Stimulated activated naive CD8-positive, alpha-beta T cell treated with anti-CD3 and anti-CD28 coated beads, Interleukin-15, amount 100 ng/mL, for 72 hours (primary cell): Measurements from ENCODE around the gene EXOC6.
A peak's percentile ranks its signal among the peaks of the same experiment; 100 is the strongest.

Source experiments
- ATAC-seq: fragments of 150-1000 bp; cut with Tn5 transposase; 2 replicates; pipeline ENCODE4 v1.10.0; 2021; ENCODE audit warnings: mild to moderate bottlenecking, moderate library complexity
- DNase-seq, 2 donors: peaks; one replicate each; pipeline ENCODE4 v3.0.0; 2021 to 2022
- H3K27ac Mint-ChIP-seq, 2 donors: one replicate each; pipeline ENCODE4 v1.8.0; 2022; ENCODE audit warnings: mild to moderate bottlenecking in 2 of 2, mixed read lengths in 2 of 2, moderate library complexity in 2 of 2
- H3K27me3 Mint-ChIP-seq: one replicate; pipeline ENCODE4 v1.8.0; 2022; ENCODE audit warnings: mixed read lengths
- H3K4me1 Mint-ChIP-seq: one replicate; pipeline ENCODE4 v1.8.0; 2022; ENCODE audit warnings: mild to moderate bottlenecking, mixed read lengths
- H3K4me3 Mint-ChIP-seq, 2 donors: one replicate each; pipeline ENCODE4 v1.8.0; 2022; ENCODE audit warnings: mild to moderate bottlenecking in 2 of 2, mixed read lengths in 2 of 2, moderate library complexity in 1 of 2
- H3K9me3 Mint-ChIP-seq, 2 donors: one replicate each; pipeline ENCODE4 v1.8.0; 2022; ENCODE audit warnings: mixed read lengths in 2 of 2

EXOC6 gene

DNA sequence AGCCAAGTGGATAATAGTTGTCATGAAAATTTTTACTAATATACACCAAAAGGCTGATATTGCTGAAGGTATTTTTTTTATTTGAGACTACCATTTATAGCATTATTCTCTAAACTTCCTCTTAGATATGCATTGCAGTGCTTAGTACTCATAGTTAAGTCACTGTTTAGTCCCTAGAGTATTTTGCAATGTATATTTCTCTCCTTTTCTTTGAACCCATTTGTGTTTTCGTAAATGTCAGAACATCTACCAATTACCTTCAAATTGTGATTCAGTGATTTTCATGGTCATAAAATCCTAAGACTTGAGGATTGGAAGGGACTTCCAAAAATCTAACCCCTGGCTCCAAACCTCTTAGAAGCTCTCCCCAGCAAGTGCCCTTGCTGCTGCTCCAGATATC, 190.8 kb downstream of the EXOC6 start:
- DNase-seq = no peak

DNA sequence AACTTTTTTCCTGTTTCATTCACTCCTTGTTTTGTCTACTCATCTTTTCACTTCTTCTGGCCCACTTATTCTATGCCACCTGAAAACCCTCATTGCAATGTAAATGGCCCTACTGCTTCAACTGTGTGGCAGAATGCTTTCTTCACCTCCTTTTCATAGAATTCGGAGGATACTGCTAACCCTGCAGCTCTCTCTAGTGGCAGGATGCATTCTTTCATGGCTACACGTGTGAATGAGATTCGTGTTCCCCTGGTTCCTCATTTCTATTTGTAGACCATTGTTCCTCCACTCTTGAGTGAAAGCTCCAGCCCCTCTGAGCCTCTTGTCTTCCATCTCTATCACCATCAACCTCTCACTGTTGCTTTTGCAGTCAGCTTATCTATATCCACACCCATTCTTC, 191.4 kb downstream of the EXOC6 start:
- ATAC-seq = no peak

More for the DNA sequence above, 190.8 kb downstream of the EXOC6 start:
- no peak for ATAC-seq
- Mint-ChIP-seq H3K4me3 (no peak overlapping the region), H3K9me3 (no peaks in the 10 kb centered on the region), H3K4me1 (no peaks in the 10 kb centered on the region), H3K27ac (no peak overlapping the region), H3K27me3 (no peaks in the 10 kb centered on the region)

DNA sequence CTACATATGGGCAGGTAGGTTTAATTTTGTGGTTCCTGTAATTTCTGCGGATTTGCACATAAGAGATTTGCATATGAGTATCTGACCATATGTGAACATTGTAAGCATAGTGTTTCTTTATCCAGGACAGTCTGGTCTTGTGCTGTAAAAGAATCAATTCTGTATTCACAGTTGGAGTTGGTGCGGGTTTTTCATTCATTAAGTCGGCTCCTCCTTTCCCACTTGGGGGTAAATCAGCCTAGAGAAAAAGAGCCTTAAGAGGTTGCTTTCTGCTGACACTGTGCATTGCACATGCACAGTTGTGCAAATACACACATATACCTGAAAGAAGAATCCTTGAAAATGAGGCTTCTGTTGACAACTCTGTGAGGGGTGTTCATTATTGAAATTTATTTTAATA, 206.2 kb downstream of the EXOC6 start:
- no peaks in the 10 kb centered on the region for H3K9me3 Mint-ChIP-seq
- H3K4me3 Mint-ChIP-seq = no peak overlapping the region
- ATAC-seq = no peak
- H3K27ac Mint-ChIP-seq = no peak overlapping the region
- no peak for DNase-seq
- H3K4me1 Mint-ChIP-seq = no peaks in the 10 kb centered on the region
- no peaks in the 10 kb centered on the region for H3K27me3 Mint-ChIP-seq

More for the DNA sequence above, 191.4 kb downstream of the EXOC6 start:
- DNase-seq = no peak
- no peaks in the 10 kb centered on the region for H3K9me3 Mint-ChIP-seq
- H3K27me3 Mint-ChIP-seq = no peaks in the 10 kb centered on the region
- no peak overlapping the region for H3K4me3 Mint-ChIP-seq
- H3K27ac Mint-ChIP-seq = peak overlapping the region in 1 of 2 donors; percentile 43
- H3K4me1 Mint-ChIP-seq = no peaks in the 10 kb centered on the region

DNA sequence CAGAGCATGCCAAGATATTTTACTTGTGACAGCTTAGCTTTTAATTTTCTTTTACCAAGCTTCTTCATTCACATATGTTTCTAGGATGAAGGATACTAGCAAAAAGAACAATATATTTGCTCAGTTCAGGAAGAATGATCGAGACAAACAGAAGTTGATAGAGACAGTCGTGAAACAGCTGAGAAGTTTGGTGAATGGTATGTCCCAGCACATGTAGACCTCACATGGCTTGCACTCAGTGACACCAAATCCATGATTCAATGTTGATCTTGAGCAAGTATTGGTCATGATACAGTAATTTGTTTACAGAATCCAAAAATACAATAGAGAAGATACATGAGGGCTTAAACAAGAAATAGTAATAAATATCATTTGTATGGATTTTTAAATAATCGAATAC, 209.8 kb downstream of the EXOC6 start:
- peaks cover 17% of the 10 kb centered on the region for H3K4me1 Mint-ChIP-seq
- no peak for ATAC-seq
- no peaks in the 10 kb centered on the region for H3K9me3 Mint-ChIP-seq
- no peak overlapping the region for H3K4me3 Mint-ChIP-seq
- H3K27ac Mint-ChIP-seq = no peak overlapping the region
- peaks cover 36% of the 10 kb centered on the region for H3K27me3 Mint-ChIP-seq
- no peak for DNase-seq

DNA sequence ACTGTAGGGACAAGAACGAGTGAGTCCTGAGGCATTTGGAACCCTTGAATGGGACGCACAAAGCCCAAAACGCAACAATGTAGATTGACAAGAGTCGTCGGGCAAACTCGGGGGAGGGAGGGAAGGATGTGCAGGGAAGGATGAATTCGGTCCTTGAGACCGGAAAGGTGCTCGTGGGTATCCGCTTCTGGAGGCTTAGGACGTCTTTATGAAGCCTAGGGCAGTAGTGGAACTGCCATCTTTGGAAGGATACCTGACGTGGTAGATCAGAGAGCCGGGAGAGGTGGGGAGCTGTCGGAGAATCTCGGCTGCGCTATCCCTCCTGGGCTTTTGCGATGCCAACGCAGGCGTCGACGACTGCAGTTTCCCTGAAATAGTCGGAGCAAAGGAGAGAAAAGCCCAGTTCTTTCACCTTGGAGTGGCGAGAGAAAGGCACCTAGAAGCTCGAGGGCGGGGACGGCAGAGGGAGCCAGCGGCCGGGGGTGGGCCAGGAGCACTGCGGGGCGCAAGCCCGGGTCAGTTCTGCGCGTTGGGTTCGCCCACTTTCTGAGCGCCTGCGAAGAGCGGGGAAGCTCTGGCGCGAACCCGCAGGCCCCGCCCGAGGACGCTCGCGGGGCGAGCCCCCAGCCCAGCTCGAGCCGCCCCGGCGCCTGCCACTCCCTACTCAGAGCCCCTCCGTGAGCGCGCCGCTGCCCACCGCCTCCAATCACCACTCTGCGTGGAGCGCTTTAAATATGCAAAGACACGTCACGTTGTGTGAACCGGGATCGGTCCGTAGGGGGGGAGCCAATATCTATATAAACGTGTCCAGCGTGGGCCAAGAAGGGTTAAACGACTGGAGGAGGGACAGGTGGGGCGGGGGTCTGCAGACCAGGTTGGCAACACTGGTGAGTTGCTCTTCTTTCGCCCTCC, 211.9 kb downstream of the EXOC6 start, which contains the start of gene CYP26C1:
TSS of gene CYP26C1 (plus strand) at position 824 of the 912 bp plus-strand sequence. CDS start 466 bp downstream, outside the sequence.
- Mint-ChIP-seq H3K4me3 (peak within 1 kb of the TSS; percentile 31 to 87), H3K27me3 (peaks cover 57% of the 10 kb centered on the region)

DNA sequence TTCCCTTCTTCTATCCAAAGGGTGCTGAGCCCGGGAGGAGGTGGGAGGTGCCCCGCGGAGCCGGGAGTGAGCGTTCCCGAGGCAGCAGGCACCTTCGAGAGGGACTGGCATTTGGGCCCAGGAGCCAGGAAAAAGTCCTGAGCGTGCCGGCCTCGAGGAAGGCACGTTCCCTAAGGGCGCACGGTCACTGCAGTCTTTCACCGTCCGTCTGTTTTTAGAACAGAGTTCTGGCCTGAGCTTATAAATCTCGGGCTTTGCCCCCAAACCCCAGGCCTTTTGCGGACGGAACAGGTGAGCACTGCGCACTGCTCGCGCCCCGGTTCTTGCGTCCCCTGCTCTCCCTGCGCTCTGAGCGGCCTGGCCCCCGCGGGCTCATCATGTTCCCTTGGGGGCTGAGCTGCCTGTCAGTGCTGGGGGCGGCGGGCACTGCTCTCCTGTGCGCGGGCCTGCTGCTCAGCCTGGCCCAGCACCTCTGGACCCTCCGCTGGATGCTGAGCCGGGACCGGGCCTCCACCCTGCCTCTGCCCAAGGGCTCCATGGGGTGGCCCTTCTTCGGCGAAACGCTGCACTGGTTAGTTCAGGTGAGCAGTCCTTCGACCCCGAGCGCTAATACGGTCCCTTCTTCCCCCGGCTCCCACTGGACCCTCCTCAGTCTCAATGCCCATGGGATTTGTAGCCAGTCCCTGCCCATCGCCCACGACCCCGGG, 212.7 kb downstream of the EXOC6 start:
- no peak for DNase-seq
- ATAC-seq = no peak
- peak overlapping the region in 1 of 2 donors; percentile 87 for H3K4me3 Mint-ChIP-seq

More for the DNA sequence above, 211.9 kb downstream of the EXOC6 start, which contains the start of gene CYP26C1:
- H3K27ac Mint-ChIP-seq = no peak within 1 kb of the TSS
- no peak for DNase-seq
- no peak for ATAC-seq
- peaks cover 18% of the 10 kb centered on the region for H3K4me1 Mint-ChIP-seq
- no peaks in the 10 kb centered on the region for H3K9me3 Mint-ChIP-seq

DNA sequence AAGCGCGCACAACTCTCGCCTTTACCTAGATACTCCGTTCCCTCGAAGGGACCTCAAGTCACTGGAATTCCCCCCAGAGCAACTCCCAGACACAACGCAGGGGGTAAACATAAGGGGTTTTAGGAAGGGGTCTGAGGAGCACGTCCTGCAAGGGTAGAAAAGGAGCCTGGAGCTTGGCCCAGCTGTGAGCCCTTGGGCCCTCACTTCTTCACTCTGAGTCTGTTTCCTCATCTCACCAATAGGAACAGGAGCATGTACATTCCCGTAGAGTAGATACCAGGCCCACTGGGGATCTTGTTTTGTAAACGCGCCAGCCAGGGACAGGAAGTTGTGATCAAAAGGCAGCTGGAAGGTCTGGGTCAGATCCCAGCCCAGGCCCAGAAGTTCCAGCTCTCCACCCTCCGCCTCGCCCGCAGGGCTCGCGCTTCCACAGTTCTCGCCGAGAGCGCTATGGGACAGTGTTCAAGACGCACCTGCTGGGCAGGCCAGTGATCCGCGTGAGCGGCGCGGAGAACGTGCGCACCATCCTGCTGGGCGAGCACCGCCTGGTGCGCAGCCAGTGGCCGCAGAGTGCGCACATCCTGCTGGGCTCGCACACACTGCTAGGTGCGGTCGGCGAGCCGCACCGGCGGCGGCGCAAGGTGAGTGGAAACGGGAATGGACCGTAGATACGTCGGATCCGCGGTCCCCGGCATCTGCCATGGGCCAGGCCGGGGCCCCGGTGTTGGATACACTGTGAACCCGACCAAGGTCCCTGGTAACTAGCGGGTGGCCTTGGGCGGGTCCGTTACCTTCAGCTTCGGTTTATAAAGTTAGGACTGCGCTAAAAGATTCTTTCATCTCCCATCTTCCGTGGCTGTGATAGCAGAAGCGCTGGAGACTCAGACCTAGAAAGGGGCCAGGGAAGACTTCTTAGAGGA, 213.5 kb downstream of the EXOC6 start:
- peak; percentile 55 for ATAC-seq
- H3K4me3 Mint-ChIP-seq = peak overlapping the region; percentile 81 to 87
- peaks cover 72% of the 10 kb centered on the region for H3K27me3 Mint-ChIP-seq

More for the DNA sequence above, 212.7 kb downstream of the EXOC6 start:
- Mint-ChIP-seq H3K4me1 (peaks cover 23% of the 10 kb centered on the region), H3K27me3 (peaks cover 65% of the 10 kb centered on the region), H3K27ac (no peak overlapping the region), H3K9me3 (no peaks in the 10 kb centered on the region)

DNA sequence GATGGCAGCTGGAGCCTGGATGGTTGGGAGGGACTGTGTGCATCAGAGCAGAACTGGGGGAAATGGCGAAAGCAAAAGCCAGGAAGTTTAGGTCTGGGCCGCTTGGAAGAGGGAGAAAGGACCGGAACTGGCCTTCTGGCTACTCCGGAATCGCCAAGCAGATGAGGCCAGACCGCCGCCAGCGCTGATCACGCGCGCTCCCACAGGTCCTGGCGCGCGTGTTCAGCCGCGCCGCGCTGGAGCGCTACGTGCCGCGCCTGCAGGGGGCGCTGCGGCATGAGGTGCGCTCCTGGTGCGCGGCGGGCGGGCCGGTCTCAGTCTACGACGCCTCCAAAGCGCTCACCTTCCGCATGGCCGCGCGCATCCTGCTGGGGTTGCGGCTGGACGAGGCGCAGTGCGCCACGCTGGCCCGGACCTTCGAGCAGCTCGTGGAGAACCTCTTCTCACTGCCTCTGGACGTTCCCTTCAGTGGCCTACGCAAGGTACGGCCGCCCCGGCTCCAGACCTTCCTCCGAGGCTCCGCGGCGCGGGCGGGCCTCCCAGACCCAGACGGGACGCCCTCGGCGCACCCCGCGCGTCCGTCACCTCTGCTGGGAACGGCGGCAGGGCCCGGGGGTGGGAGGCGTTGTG, 214.3 kb downstream of the EXOC6 start:
- Mint-ChIP-seq H3K27me3 (peaks cover 79% of the 10 kb centered on the region), H3K27ac (peak overlapping the region in 1 of 2 donors; percentile 71)
- DNase-seq = peak; percentile 61 to 63

More for the DNA sequence above, 213.5 kb downstream of the EXOC6 start:
- H3K27ac Mint-ChIP-seq = peak overlapping the region in 1 of 2 donors; percentile 71
- DNase-seq = peak in 1 of 2 donors; percentile 37
- H3K9me3 Mint-ChIP-seq = no peaks in the 10 kb centered on the region
- peaks cover 23% of the 10 kb centered on the region for H3K4me1 Mint-ChIP-seq

DNA sequence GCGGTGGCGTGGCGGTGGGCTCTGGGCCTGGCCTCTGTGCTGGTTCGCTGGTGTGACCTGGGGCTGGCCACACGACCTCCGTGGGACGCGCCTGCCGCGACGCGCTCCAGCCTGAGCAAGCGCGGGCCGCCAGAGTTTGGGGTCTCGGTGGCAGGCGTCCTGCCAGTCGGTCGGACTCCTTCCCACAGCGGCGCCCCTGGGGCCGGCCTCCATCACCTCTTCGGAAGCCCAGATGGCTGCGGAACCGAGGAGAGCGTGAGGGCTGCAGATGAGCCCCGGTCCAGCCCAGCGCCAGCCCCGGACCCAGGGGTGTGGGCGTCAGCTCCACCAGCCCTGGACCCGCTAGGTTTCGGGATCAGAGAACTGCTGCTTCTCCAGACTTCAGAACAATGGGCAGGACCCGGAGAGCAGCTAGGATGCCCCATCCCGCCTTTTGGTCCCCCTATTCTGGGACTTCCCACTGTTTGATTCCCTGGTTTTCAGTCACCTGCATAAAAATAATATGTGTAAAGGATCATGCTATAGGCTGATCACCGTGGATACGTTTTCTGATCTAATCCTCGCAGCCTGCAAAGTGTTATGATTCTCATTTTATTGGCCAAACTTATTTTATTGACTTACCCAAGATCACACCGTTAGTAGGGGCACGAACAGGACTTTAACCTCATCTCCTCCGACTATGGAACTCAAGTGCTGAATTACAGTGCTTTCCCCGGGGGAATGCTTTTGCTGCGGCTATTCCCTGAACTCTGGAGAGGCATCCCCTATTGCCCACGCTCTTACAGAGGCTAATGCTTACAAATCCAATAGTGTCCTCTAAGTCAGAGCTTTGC, 215.0 kb downstream of the EXOC6 start:
- no peak for ATAC-seq
- H3K4me3 Mint-ChIP-seq = peak overlapping the region; percentile 38 to 40
- no peaks in the 10 kb centered on the region for H3K9me3 Mint-ChIP-seq

More for the DNA sequence above, 214.3 kb downstream of the EXOC6 start:
- H3K4me1 Mint-ChIP-seq = peaks cover 23% of the 10 kb centered on the region
- no peaks in the 10 kb centered on the region for H3K9me3 Mint-ChIP-seq
- peak overlapping the region; percentile 81 to 87 for H3K4me3 Mint-ChIP-seq
- ATAC-seq = peak; percentile 85

DNA sequence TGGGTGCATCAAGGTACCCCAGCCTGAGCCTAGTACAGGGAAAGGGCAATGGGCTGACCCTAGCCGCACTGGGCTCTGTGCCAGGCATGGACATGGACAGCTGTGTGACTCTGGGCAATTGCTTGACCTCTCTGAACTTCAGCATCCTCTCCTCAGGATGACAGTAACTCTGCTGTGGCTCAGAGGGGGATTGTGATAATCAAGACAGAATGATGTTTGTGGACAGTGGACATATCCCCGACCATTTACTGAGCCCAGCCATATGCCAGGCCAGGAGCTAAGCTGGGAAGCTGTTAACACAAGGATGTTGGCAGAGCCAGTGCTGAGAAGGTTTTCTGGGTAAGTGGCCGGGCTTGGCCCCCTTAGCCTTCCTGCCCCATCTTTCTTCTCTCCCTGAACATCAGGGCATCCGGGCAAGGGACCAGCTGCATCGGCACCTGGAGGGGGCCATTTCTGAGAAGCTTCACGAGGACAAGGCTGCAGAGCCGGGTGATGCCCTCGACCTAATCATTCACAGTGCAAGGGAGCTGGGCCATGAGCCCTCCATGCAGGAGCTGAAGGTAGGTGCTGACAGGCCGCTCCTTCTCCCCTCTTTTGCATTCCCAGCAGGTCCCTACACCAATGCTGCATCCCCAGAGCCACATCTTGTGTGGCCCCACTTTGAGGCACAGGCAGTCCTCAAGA, 215.8 kb downstream of the EXOC6 start:
- no peaks in the 10 kb centered on the region for H3K9me3 Mint-ChIP-seq

More for the DNA sequence above, 215.0 kb downstream of the EXOC6 start:
- no peak for DNase-seq
- Mint-ChIP-seq H3K4me1 (peaks cover 26% of the 10 kb centered on the region), H3K27me3 (peaks cover 87% of the 10 kb centered on the region), H3K27ac (no peak overlapping the region)

DNA sequence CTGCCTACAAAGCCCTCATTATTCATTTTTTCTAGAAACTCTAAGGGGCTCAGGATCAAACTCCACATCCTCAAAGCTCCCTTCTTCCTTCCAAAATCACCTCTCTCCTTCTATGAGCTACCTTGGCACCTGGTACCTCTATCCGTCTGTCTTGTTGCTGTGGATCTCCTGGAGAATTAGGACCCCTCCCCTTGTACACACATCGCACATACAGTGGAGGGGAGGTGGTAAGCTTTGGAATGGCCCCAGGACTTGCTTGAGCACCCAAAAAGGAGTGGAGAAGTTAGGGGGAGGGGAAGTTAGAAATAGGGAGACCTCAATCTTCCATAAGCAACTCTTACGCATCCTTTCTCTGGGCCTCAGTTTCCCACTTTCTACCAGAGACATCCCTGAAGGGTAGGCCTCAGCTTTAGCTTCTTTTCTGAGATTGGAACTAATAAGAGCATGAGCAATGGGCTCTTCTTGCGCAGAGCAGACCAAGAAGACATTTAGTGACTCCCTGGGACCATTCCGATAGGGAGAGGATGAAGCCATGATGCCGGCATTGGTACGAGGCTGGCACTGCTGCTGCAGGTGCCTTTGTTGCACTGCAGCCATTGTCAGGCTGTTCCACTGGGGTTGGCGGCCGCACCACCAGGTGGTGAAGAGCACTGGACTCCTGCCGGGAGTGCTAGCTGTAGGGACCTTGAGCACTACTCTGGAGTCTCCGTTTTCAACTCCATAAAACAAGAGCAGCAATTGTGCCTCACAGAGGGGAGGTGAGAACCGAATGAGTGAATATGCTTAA, 216.7 kb downstream of the EXOC6 start:
- no peak for ATAC-seq

More for the DNA sequence above, 215.8 kb downstream of the EXOC6 start:
- H3K4me3 Mint-ChIP-seq = no peak overlapping the region
- ATAC-seq (no peak), DNase-seq (no peak)
- no peak overlapping the region for H3K27ac Mint-ChIP-seq
- peaks cover 94% of the 10 kb centered on the region for H3K27me3 Mint-ChIP-seq
- peaks cover 32% of the 10 kb centered on the region for H3K4me1 Mint-ChIP-seq

DNA sequence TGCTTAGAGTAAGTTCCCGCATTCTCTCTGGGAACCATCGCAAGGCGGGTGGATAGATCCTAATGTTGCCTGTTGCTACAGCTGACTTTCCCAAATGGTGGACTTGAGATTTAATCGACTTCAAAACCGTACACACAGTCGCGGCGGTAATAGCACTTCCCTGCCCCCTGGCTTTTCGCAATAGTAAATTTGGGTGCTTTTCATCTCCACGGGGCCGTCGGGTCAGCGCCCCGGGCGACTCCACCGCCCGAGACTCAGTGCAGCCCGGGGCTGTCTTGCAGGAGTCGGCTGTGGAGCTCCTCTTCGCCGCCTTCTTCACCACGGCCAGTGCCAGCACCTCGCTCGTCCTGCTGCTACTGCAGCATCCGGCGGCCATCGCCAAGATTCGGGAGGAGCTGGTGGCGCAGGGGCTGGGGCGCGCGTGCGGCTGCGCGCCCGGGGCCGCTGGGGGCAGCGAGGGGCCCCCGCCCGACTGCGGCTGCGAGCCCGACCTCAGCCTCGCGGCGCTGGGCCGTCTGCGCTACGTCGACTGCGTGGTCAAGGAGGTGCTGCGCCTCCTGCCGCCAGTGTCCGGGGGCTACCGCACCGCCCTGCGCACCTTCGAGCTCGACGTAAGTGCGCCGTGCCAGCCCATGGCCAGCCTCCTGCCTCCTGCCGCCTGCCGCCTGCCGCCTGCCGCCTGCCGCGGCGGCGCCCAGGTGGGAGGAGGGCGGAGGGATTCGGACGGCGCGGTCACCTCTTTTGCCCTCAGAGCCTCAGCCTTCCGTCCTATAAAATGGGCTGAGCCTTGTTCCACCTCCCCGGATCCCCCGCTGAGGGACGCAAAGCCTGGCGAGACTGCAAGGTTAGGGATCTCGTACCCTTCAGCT, 217.6 kb downstream of the EXOC6 start:
- Mint-ChIP-seq H3K4me1 (peaks cover 32% of the 10 kb centered on the region), H3K27me3 (peaks cover 99% of the 10 kb centered on the region), H3K4me3 (no peak overlapping the region), H3K9me3 (no peaks in the 10 kb centered on the region), H3K27ac (no peak overlapping the region)
- DNase-seq (no peak), ATAC-seq (no peak)

More for the DNA sequence above, 216.7 kb downstream of the EXOC6 start:
- Mint-ChIP-seq H3K27me3 (peaks cover 99% of the 10 kb centered on the region), H3K27ac (no peak overlapping the region), H3K4me1 (peaks cover 32% of the 10 kb centered on the region), H3K9me3 (no peaks in the 10 kb centered on the region), H3K4me3 (no peak overlapping the region)
- DNase-seq = no peak
